NCI-H128 (cell line): Measurements from ENCODE around the gene UBXN2A.
A peak's percentile ranks its signal among the peaks of the same experiment; 100 is the strongest.
"Not testable (repeated sequence)": the region's sequence is repeated elsewhere in the genome, so short reads cannot be mapped to it uniquely, and the experiment has no call there.

Experiments
- DNase-seq: peaks from one replicate; lab custom pipeline; 2025; ENCODE audit not compliant: unreplicated experiment; lab: John Stamatoyannopoulos, UW

The UBXN2A gene

GRCh38 chr2:24043133-24043532, 102.9 kb downstream of the UBXN2A start:
- not testable (repeated sequence) for DNase-seq

GRCh38 chr2:24045511-24046508, 105.5 kb downstream of the UBXN2A start:
- no peak for DNase-seq

DNA sequence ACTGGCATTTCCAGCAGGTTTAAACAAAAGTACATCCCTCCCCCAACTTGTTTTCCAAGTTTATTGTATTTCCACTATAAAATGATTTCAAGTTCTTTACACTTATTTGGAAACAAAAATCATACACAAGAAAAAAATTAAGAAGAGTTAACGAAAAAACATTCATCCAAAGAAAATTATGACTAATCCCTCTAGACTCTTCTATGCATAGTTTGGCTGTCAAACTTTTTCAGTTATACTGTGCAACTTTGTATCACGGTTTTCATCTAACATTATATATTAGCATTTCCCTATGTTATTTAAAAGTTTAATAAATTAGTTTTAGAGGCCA, 106.3 kb downstream of the UBXN2A start:
- no peak for DNase-seq

GRCh38 chr2:24046930-24047702, 106.9 kb downstream of the UBXN2A start, which contains the start of gene WDCP:
WDCP (minus strand) TSS chr2:24047391; CDS start chr2:24039494, 7,897 bp downstream.
- DNase-seq, result peak; percentile 93

DNA sequence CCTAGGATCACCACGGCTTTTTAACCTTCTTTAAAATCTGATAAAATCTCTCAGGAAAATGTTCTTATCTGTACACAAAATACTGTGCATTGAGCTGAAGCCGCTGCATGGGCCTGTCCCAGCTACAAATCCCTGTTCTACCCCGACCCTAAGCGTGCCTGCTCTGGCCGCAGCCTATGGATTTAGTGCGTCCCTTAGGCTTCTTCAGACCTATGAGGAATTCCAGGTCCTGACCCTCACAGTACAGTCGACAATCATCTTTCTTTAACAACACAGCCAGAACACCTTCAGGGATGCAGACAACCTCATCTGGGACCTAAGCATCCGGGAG, 107.4 kb downstream of the UBXN2A start:
- no peak for DNase-seq

- DNase-seq, result no peak
These were observed 108.7 kb downstream of the UBXN2A start for GRCh38 chr2:24048769-24049484.

DNA sequence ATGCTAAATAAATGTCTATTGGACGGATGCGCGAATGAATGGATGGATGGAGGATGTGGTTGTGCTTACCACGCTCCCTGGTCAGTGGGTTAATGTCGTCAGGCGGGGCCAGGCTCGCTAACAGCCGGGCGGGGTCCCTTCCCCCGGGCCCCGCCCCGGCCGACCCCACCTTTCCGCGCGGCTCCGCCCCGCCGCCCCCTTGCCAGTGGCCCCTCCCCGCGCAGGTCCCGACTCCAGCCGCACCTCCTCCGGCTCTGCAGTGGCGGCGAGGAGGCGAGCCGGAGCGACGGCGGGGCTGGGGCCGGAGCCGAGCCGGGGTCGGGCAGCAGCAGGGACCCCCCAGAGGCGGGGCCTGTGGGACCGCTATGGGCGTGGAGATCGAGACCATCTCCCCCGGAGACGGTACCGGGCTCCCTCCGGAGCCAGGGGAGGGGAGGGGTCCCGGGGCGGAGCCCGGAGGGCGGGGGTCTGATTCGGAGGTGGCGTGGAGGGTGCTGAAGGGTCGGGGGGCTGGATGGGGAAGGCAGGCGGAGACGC, 109.3 kb downstream of the UBXN2A start, which contains the start of gene FKBP1B:
FKBP1B (plus strand) TSS at position 257 of the 537 bp plus-strand sequence; CDS start at position 366, 109 bp downstream.
- peak; percentile 28 for DNase-seq

- no peak for DNase-seq
These were observed 110.0 kb downstream of the UBXN2A start for GRCh38 chr2:24050041-24050979.

DNA sequence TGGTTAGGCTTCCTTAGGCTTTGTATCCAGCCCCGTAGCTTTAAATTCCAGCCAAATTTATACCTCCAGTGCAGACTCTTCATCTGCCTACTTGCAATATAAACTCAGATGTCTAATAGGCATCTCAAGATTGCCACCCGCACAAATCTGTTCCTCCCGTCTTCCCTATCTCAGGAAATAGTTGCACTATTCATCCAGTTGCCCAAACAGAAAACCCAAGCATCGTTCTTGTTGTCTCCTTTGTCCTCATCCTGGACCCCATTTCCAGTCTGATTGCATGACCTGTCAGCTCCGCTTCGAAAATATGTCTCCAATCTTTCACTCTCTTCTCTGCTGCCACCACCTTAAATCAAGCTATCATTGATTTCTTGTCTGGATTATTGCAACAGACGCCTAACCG, 111.6 kb downstream of the UBXN2A start:
- DNase-seq, result no peak

GRCh38 chr2:24052951-24053350, 112.7 kb downstream of the UBXN2A start:
- no peak for DNase-seq
